Heart left ventricle (tissue), 16 donors: ENCODE measurements around the gene PIMREG. TPM values are rescaled to one million over a fixed set of nuclear protein-coding genes. Genes with fewer than 3 reads are reported as not detected.

Experiments used
- ATAC-seq, 4 donors: fragments of 200-7000 bp; cut with Tn5 transposase; one replicate each; pipeline ENCODE4 v1.9.1; 2020 to 2022; ENCODE audit warnings: moderate library complexity in 4 of 4, mild to moderate bottlenecking in 3 of 4, moderate number of reproducible peaks in 1 of 4
- DNase-seq, 5 donors: peaks; one replicate each; pipeline ENCODE4 v3.0.0-alpha.2; 2020
- H3K27ac ChIP-seq, 12 donors: fragments of 200-600 bp; sonication (generic) in 4 of 12; one replicate each; pipeline versions ENCODE4 v1.5.0 to v1.8.0; 2016 to 2022; ENCODE audit warnings: mild to moderate bottlenecking in 2 of 12
- H3K27me3 ChIP-seq, 9 donors: fragments of 200-600 bp; sonication (generic) in 2 of 9; one replicate each; pipeline versions ENCODE4 v1.5.1 to v1.8.0; 2016 to 2022; ENCODE audit warnings: mild to moderate bottlenecking in 3 of 9
- H3K36me3 ChIP-seq, 9 donors: fragments of 200-600 bp; sonication (generic) in 2 of 9; one replicate each; pipeline versions ENCODE4 v1.5.0 to v1.8.0; 2018 to 2022; ENCODE audit warnings: mild to moderate bottlenecking in 2 of 9
- H3K4me1 ChIP-seq, 12 donors: fragments of 200-600 bp; sonication (generic) in 4 of 12; one replicate each; pipeline versions ENCODE4 v1.5.0 to v1.8.0; 2016 to 2022; ENCODE audit warnings: mild to moderate bottlenecking in 3 of 12
- H3K4me3 ChIP-seq, 12 donors: fragments of 200-600 bp; sonication (generic) in 4 of 12; one replicate each; pipeline versions ENCODE4 v1.5.0 to v1.8.0; 2017 to 2022; ENCODE audit warnings: mild to moderate bottlenecking in 9 of 12, moderate library complexity in 4 of 12
- H3K9me3 ChIP-seq, 12 donors: fragments of 200-600 bp; sonication (generic) in 4 of 12; one replicate each; pipeline versions ENCODE4 v1.5.0 to v1.8.0; 2016 to 2022; ENCODE audit warnings: mild to moderate bottlenecking in 1 of 12
- POLR2A ChIP-seq, 2 donors: fragments of 450-650 bp; IDR thresholded peaks; one replicate each; pipeline ENCODE4 v1.6.1; 2017; ENCODE audit warnings: antibody characterized with exemption in 2 of 2, mild to moderate bottlenecking in 2 of 2, moderate library complexity in 2 of 2
- WGBS, 4 donors: extraction: QIAGEN DNeasy Blood & Tissue Kit in 2 of 4; methylation state at CpG; one replicate each; pipeline versions ENCODE4 v1.1.5 to v1.1.7; 2013 to 2018; 5-methylcytosine and 5-hydroxymethylcytosine counted together
- intact Hi-C, 10 donors: fragments of 100-400 bp; cut with DNase I; formaldehyde crosslinking; loops; one replicate each; pipeline versions ENCODE4 v1.11.1 to v1.14.2; 2022
- polyA plus RNA-seq, 2 donors: library from polyadenylated mRNA; stranded (reverse); fragments of 200-250 nt; gene quantifications; one replicate each; pipeline ENCODE4 v1.2.3, GENCODE V29; 2013
- total RNA-seq, 9 donors: library from RNA; depleted of rRNA in 2 of 9; stranded (reverse); fragments of >200 nt in 2 of 9; fragmentation: NEBNext Ultra II Directional in 3 of 9; extraction: Animal tissue kit (Norgen Biotek cat#: 25700) in 3 of 9; gene quantifications; one replicate each; pipeline versions ENCODE4 v1.1.0 to v1.2.4, GENCODE V29; 2016 to 2023
- TF ChIP-seq, protein P1 (sequence below), 12 donors: fragments of 200-600 bp; sonication (generic) in 4 of 12; IDR thresholded peaks; one replicate each; pipeline versions ENCODE4 v1.5.0 to v1.8.0; 2018 to 2022; ENCODE audit warnings: antibody characterized with exemption in 12 of 12, mild to moderate bottlenecking in 5 of 12
- donor health status: ischemic (EF 13 %, LVEDD 7.1; RV severe dilation, severe dysfunction).
- donor health status: healthy with polysubstance abuse.
- donor health status: DM: no; HTN: yes; CAD: no.
- donor health status: DM: no; HTN: no; CAD: no.
- donor health status: ischemic (EF 25% LVEDD 6.9; RV normal size, moderate dysfunction).
- donor health status: ischemic (EF 25% LVEDD 5.7; RV mildly dilated, moderate dysfunction).
- donor health status: healthy.
- donor health status: DM: yes; HTN: yes; CAD: no.
- donor health status: ischemic (EF 35%, LVEDD 5.7; RV mildly dilated, moderate dysfunction).
- donor health status: nonischemic (EF 11% LVEDD 7.7; RV severe dilation, severe dysfunction).
- donor health status: DM: yes; HTN: yes; CAD: no.
- donor health status: PGD.
- donor health status: ischemic (EF 29% LVEDD 5.4; RV normal size, mild dysfunction).
- donor health status: nonischemic (EF 23%, LVEDD 6.1; RV moderate dilation, normal function).

PIMREG gene
- total and polyA plus RNA-seq, 11 donors: 0.21 to 4.6 (median 0.62) TPM; not detected in 5

GRCh38 chr17:6454495-6455320, 10.5 kb downstream of the PIMREG start:
- no peaks in the 10 kb centered on the region for H3K36me3 ChIP-seq
- no peak overlapping the region for H3K27ac ChIP-seq
- no peak for ATAC-seq

GRCh38 chr17:6455321-6455705, 11.1 kb downstream of the PIMREG start:
- TF ChIP-seq, protein P1, sequence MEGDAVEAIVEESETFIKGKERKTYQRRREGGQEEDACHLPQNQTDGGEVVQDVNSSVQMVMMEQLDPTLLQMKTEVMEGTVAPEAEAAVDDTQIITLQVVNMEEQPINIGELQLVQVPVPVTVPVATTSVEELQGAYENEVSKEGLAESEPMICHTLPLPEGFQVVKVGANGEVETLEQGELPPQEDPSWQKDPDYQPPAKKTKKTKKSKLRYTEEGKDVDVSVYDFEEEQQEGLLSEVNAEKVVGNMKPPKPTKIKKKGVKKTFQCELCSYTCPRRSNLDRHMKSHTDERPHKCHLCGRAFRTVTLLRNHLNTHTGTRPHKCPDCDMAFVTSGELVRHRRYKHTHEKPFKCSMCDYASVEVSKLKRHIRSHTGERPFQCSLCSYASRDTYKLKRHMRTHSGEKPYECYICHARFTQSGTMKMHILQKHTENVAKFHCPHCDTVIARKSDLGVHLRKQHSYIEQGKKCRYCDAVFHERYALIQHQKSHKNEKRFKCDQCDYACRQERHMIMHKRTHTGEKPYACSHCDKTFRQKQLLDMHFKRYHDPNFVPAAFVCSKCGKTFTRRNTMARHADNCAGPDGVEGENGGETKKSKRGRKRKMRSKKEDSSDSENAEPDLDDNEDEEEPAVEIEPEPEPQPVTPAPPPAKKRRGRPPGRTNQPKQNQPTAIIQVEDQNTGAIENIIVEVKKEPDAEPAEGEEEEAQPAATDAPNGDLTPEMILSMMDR (IDR thresholded peaks at IDR 0.05): no peak
- no peak for TF ChIP-seq POLR2A (IDR thresholded peaks at IDR 0.05)

More at GRCh38 chr17:6454495-6455320, 10.5 kb downstream of the PIMREG start:
- WGBS, 4 donors: 22 to 37% (median 29%) methylated on average over 7 to 35 of the region's 35 CpGs
- TF ChIP-seq POLR2A (IDR thresholded peaks at IDR 0.05): no peak
- TF ChIP-seq, protein P1 (IDR thresholded peaks at IDR 0.05): no peak
- peak overlapping the region in 11 of 12 donors; percentile 8 to 41 (median 31) for H3K4me3 ChIP-seq
- H3K4me1 ChIP-seq: peaks cover 0 to 17% (median 4%) of the 10 kb centered on the region in 12 donors
- H3K9me3 ChIP-seq: no peaks in the 10 kb centered on the region
- peaks cover 0 to 23% (median 9%) of the 10 kb centered on the region in 9 donors for H3K27me3 ChIP-seq
- intact Hi-C loops: no loop called here
- peak in 3 of 5 donors; percentile 9 to 46 (median 12) for DNase-seq

DNA sequence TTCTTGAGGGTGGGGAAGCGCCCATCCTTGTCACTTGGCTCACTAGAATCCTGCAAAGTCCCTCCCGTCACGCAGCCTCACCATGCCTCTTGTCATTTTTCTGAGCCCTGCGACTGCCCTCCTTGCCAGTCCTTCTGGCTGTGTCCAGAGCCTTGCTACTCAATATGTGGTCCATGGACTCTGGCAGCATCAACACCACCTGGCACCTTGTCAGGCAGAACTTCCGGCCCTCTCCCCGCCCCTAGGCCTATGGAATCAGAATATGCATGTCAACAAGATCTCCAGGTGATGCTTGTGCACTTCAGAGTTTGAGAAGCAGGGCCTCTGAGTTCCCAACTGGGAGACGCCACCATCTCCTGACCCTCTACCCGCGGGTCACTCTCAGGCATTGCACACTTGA, 12.1 kb downstream of the PIMREG start:
- H3K36me3 ChIP-seq: no peaks in the 10 kb centered on the region
- TF ChIP-seq, protein P1 (IDR thresholded peaks at IDR 0.05): no peak
- no peak for TF ChIP-seq POLR2A (IDR thresholded peaks at IDR 0.05)
- peaks cover 0 to 17% (median 4%) of the 10 kb centered on the region in 12 donors for H3K4me1 ChIP-seq
- ATAC-seq: no peak
- whole genome bisulfite sequencing, 4 donors: 90 to 94% (median 92%) methylated on average over 9 of the region's 9 CpGs
- DNase-seq: peak in 3 of 5 donors; percentile 11 to 26 (median 15)
- intact Hi-C loops: no loop called here
- peaks cover 0 to 23% (median 9%) of the 10 kb centered on the region in 9 donors for H3K27me3 ChIP-seq
- H3K9me3 ChIP-seq: no peaks in the 10 kb centered on the region
- no peak overlapping the region for H3K4me3 ChIP-seq
- no peak overlapping the region for H3K27ac ChIP-seq

More at GRCh38 chr17:6455321-6455705, 11.1 kb downstream of the PIMREG start:
- peak overlapping the region in 11 of 12 donors; percentile 8 to 41 (median 31) for H3K4me3 ChIP-seq
- 0% methylated on average over 9 to 35 of the region's 35 CpGs for WGBS, 4 donors
- peaks cover 0 to 17% (median 4%) of the 10 kb centered on the region in 12 donors for H3K4me1 ChIP-seq
- ATAC-seq (peak in 2 of 4 donors; percentile 24 to 30), DNase-seq (peak in 3 of 5 donors; percentile 23 to 43 (median 33))
- peaks cover 0 to 23% (median 9%) of the 10 kb centered on the region in 9 donors for H3K27me3 ChIP-seq
- H3K27ac ChIP-seq: no peak overlapping the region
- intact Hi-C loops: no loop called here
- H3K36me3 ChIP-seq: no peaks in the 10 kb centered on the region
- no peaks in the 10 kb centered on the region for H3K9me3 ChIP-seq
